ENCODE results near the gene SVIL. TPM values are rescaled to one million over a fixed set of nuclear protein-coding genes. Genes with fewer than 3 reads are reported as not detected.
"Not testable (repeated sequence)": the region's sequence is repeated elsewhere in the genome, so short reads cannot be mapped to it uniquely, and the experiment has no call there.

Gene SVIL
- total RNA-seq, 1 experiment from 2014 or later: 15.3 TPM

DNA sequence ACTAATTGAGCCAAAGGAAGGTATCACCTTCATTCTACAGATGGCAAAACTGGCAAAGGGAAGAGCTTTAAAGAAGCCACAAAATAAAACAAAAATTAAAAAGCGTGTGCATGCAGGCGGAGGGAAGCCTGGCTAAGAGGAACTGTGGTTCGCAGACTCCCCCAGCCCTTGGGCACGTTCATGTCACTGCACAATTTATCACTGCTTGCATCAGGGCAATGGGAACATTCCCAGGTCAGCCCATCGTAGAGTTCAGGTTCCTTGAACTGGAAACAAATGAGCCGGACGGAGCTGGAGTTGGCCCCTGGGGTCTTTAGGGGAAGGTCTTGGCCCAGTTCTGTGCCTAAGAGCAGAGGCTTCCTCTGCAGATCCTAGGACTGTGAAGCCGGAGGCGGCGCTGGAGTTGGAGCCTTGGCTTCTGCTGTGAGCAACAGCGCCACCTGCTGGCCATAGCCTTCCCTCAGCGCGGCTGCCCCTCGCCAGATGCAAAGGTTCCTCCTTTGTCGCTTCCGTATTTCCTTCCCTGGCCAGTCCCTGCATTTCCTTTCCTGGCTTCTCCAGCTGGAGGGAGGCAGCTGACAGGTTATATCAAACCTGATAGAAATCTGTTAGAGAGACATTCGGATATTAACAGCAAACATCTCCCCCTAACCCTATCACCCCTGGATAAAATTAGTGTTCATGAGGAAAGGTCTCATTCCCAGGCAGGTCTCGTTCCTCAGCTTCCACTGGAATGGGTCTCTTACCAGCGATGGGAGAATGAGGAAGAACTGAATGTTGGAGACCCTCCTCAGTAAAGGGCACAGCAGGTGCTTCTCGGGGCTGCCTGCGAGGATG lies 185.8 kb downstream of the SVIL start:
- H3K79me1 ChIP-seq (ENCODE audit: insufficient read depth, low read depth, low read length, poor library complexity, severe bottlenecking); H3K27ac Mint-ChIP-seq; H4K20me1 ChIP-seq (ENCODE audit: control insufficient read depth, insufficient read depth, insufficient read length); H3K23me2 ChIP-seq (ENCODE audit: insufficient read length, low read depth, low read length, poor library complexity, severe bottlenecking); H2BK120ac ChIP-seq (ENCODE audit: low read depth, low read length, poor library complexity, severe bottlenecking); H3K27me3 ChIP-seq (ENCODE audit: insufficient read depth, low read length); H3K4me2 ChIP-seq (ENCODE audit: insufficient read depth, insufficient read length, low read length); H3K18ac ChIP-seq (ENCODE audit: insufficient read length, low read depth, low read length); H3K9me3 ChIP-seq (ENCODE audit: control insufficient read depth, low read depth, low read length); H3K23ac ChIP-seq (ENCODE audit: insufficient read length, low read depth, low read length); H2BK20ac ChIP-seq (ENCODE audit: low read depth, low read length, poor library complexity, severe bottlenecking); H3K27ac ChIP-seq (ENCODE audit: insufficient read length, low read depth, low read length); H3K36me3 Mint-ChIP-seq (ENCODE audit: insufficient read depth in 1 of 3, low read depth in 3 of 3); H3K79me2 ChIP-seq (ENCODE audit: insufficient read depth, low read length); H3K9me3 Mint-ChIP-seq; H3K4me3 Mint-ChIP-seq; H4K91ac ChIP-seq (ENCODE audit: insufficient read length, low read depth, low read length); H2AFZ ChIP-seq (ENCODE audit: low read length); H3K4ac ChIP-seq (ENCODE audit: low read depth, low read length); H3K9ac ChIP-seq (ENCODE audit: extremely low read depth, insufficient read length, low read length); H2BK15ac ChIP-seq (ENCODE audit: low read depth, low read length); H3K4me1 ChIP-seq (ENCODE audit: insufficient read depth, low read length); H2BK12ac ChIP-seq (ENCODE audit: insufficient read length, low read depth, low read length); H2AK5ac ChIP-seq (ENCODE audit: insufficient read length, low read length); H2BK5ac ChIP-seq (ENCODE audit: insufficient read length, low read length); H4K8ac ChIP-seq (replicated peaks; ENCODE audit: insufficient read length, low read depth, low read length); H4K5ac ChIP-seq (ENCODE audit: insufficient read length, low read depth, low read length); H3T11ph ChIP-seq (ENCODE audit: low read length); H3K14ac ChIP-seq (ENCODE audit: insufficient read depth, low read length); H3K56ac ChIP-seq (ENCODE audit: insufficient read length, low read depth, low read length); H3K27me3 Mint-ChIP-seq (ENCODE audit: low read depth): not testable (repeated sequence)
- peaks cover 13 to 15% of the 10 kb centered on the region in 2 experiments for H3K4me1 Mint-ChIP-seq
- whole genome bisulfite sequencing (ENCODE audit: extremely low coverage, insufficient read length, low lambda C conversion rate): no CpG with 5 or more reads among the region's 21 CpGs
- TF ChIP-seq, protein P1, sequence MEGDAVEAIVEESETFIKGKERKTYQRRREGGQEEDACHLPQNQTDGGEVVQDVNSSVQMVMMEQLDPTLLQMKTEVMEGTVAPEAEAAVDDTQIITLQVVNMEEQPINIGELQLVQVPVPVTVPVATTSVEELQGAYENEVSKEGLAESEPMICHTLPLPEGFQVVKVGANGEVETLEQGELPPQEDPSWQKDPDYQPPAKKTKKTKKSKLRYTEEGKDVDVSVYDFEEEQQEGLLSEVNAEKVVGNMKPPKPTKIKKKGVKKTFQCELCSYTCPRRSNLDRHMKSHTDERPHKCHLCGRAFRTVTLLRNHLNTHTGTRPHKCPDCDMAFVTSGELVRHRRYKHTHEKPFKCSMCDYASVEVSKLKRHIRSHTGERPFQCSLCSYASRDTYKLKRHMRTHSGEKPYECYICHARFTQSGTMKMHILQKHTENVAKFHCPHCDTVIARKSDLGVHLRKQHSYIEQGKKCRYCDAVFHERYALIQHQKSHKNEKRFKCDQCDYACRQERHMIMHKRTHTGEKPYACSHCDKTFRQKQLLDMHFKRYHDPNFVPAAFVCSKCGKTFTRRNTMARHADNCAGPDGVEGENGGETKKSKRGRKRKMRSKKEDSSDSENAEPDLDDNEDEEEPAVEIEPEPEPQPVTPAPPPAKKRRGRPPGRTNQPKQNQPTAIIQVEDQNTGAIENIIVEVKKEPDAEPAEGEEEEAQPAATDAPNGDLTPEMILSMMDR (conservative IDR thresholded peaks at IDR 0.05): peak; percentile 85
- peak; percentile 89 for DNase-seq
